K562 (cell line): ENCODE measurements around the gene VSIG10L2. TPM values are rescaled to one million over a fixed set of nuclear protein-coding genes. Genes with fewer than 3 reads are reported as not detected.

ENCODE experiments used
- BCOR ChIP-seq: fragments of 450-650 bp; IDR thresholded peaks from 2 replicates; pipeline ENCODE4 v1.6.1; 2016
- HMG20B ChIP-seq: fragments of 250-450 bp; sonication (Bioruptor Pico); IDR thresholded peaks from 2 replicates; pipeline ENCODE4 v1.5.0; 2021; ENCODE audit warnings: mild to moderate bottlenecking
- MCM7 ChIP-seq, 2 experiments: fragments of 450-650 bp; IDR thresholded peaks; 2 replicates each; pipeline ENCODE4 v1.6.1; 2016 to 2018
- MIER1 ChIP-seq: fragments of 450-650 bp; IDR thresholded peaks from 2 replicates; pipeline ENCODE4 v1.6.1; 2016; ENCODE audit warnings: antibody characterized with exemption, mild to moderate bottlenecking, low read depth
- NCOA2 ChIP-seq, 2 experiments: fragments of 450-650 bp; IDR thresholded peaks; 2 replicates each; pipeline ENCODE4 v1.6.1; 2018; ENCODE audit warnings: mild to moderate bottlenecking in 2 of 2, moderate library complexity in 1 of 2; ENCODE audit not compliant: partially characterized antibody in 2 of 2
- SMAD2 ChIP-seq: fragments of 150-350 bp; IDR thresholded peaks from 2 replicates; pipeline ENCODE4 v1.6.1; 2014; ENCODE audit warnings: low read depth, mild to moderate bottlenecking, low read length
- SMARCE1 ChIP-seq: fragments of 450-650 bp; IDR thresholded peaks from 2 replicates; pipeline ENCODE4 v1.7.1; 2016; ENCODE audit warnings: mild to moderate bottlenecking
- STAT5B ChIP-seq: fragments of 250-450 bp; sonication (Bioruptor Pico); IDR thresholded peaks from 2 replicates; pipeline ENCODE4 v1.8.0; 2021; ENCODE audit warnings: mild to moderate bottlenecking, inconsistent platforms
- XRCC3 ChIP-seq: fragments of 450-650 bp; IDR thresholded peaks from 2 replicates; pipeline ENCODE4 v1.6.1; 2017; ENCODE audit warnings: mild to moderate bottlenecking, moderate library complexity
- ZNF184 ChIP-seq: sonication (generic); formaldehyde crosslinking; IDR thresholded peaks from 2 replicates; pipeline ENCODE4 v1.5.0; 2020; ENCODE audit warnings: missing genetic modification reagents
- polyA plus RNA-seq, 8 experiments: library from polyadenylated mRNA; depleted of rRNA in 4 of 8; stranded (reverse) in 5 of 8; unstranded in 3 of 8; fragments of >200 nt; fragmentation: Nextera tagmentation in 2 of 8; fragmentation: Illumina TruSeq in 1 of 8; extraction: Ambion mirVana in 2 of 8; extraction: Trizol in 1 of 8; gene quantifications; 2 replicates each; pipeline versions ENCODE4 v1.2.1 to v1.2.3, GENCODE V29; 2011 to 2014; ENCODE audit warnings: inconsistent platforms in 1 of 8, missing spikeins in 1 of 8
- total RNA-seq, 7 experiments: library from RNA; depleted of rRNA in 6 of 7; stranded (reverse); fragments of >200 nt in 6 of 7; fragmentation: Illumina TruSeq in 2 of 7; extraction: Trizol in 2 of 7; gene quantifications; 2 replicates each; pipeline versions ENCODE4 v1.2.1 to v1.2.3, GENCODE V29; 2011 to 2021; ENCODE audit warnings: low replicate concordance in 1 of 7
- TF ChIP-seq, protein P1 (sequence below): fragments of 250-450 bp; sonication (Bioruptor Pico); IDR thresholded peaks from 2 replicates; pipeline ENCODE4 v1.5.0; 2020; ENCODE audit warnings: mild to moderate bottlenecking, borderline replicate concordance
- TF ChIP-seq, protein P2 (sequence below): fragments of 250-450 bp; sonication (Bioruptor Pico); IDR thresholded peaks from 2 replicates; pipeline ENCODE4 v1.8.0; 2021; ENCODE audit warnings: moderate library complexity, mild to moderate bottlenecking, inconsistent platforms
- TF ChIP-seq, protein P3 (sequence below): fragments of 250-450 bp; sonication (Bioruptor Pico); IDR thresholded peaks from 2 replicates; pipeline ENCODE4 v1.5.0; 2021; ENCODE audit warnings: mild to moderate bottlenecking, borderline replicate concordance
- TF ChIP-seq, protein P4 (sequence below): fragments of 450-650 bp; IDR thresholded peaks from 2 replicates; pipeline ENCODE4 v1.6.1; 2018; ENCODE audit warnings: mild to moderate bottlenecking, low read depth; ENCODE audit not compliant: partially characterized antibody
- TF ChIP-seq, protein P5 (sequence below): sonication (generic); formaldehyde crosslinking; IDR thresholded peaks from 2 replicates; pipeline ENCODE4 v1.8.1; 2023; ENCODE audit warnings: missing genetic modification reagents, mild to moderate bottlenecking, borderline replicate concordance

Gene VSIG10L2
- total and polyA plus RNA-seq, 9 of the 15 experiments (the other 6 are each of a cell fraction or from before 2014, with no cell fraction given), result not detected

DNA sequence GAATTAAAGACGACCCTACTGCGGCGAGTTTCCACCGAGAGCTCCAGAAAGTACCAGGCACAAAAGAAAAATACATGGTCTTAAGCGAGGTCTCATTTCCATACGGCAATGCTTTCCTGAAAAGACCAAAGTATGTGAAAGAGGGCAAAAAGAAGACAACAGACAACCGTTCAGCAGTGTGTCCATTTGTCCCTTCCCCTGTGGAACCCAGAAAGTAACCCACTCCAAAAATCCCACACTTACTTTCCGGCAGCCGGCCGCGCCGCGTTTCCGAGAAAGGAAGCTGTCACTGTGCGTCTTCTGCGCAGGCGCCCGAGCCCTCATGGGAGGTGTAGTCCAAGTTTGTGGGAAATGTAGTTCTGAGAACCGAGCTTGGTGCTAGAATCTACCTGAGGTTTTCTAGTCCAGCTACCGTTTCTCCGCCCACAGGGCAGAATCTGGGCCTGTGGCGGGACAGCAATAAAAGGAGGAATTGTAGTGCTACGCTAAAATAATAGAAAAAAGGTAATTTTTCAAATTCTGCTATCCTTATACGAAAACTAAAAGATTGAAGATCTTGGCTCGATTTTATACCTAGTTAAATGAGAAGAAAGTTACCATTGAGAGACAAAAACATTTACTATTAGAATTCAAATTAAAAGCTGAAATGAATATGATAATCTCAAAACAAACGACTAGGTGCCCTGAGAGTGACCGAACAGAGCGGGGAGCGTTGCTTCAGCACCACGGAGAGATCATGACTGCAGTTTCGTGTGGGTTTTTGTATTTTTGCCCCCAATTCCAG lies 42.7 kb upstream of the VSIG10L2 start, which contains the start of gene PUS3 (continued):
- TF ChIP-seq, protein P1, sequence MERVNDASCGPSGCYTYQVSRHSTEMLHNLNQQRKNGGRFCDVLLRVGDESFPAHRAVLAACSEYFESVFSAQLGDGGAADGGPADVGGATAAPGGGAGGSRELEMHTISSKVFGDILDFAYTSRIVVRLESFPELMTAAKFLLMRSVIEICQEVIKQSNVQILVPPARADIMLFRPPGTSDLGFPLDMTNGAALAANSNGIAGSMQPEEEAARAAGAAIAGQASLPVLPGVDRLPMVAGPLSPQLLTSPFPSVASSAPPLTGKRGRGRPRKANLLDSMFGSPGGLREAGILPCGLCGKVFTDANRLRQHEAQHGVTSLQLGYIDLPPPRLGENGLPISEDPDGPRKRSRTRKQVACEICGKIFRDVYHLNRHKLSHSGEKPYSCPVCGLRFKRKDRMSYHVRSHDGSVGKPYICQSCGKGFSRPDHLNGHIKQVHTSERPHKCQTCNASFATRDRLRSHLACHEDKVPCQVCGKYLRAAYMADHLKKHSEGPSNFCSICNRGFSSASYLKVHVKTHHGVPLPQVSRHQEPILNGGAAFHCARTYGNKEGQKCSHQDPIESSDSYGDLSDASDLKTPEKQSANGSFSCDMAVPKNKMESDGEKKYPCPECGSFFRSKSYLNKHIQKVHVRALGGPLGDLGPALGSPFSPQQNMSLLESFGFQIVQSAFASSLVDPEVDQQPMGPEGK (CRISPR knock-in tag), result no peak
- TF ChIP-seq NCOA2 (IDR thresholded peaks at IDR 0.05; ENCODE audit: partially characterized antibody in 2 of 2), result no peak
- TF ChIP-seq, protein P2, sequence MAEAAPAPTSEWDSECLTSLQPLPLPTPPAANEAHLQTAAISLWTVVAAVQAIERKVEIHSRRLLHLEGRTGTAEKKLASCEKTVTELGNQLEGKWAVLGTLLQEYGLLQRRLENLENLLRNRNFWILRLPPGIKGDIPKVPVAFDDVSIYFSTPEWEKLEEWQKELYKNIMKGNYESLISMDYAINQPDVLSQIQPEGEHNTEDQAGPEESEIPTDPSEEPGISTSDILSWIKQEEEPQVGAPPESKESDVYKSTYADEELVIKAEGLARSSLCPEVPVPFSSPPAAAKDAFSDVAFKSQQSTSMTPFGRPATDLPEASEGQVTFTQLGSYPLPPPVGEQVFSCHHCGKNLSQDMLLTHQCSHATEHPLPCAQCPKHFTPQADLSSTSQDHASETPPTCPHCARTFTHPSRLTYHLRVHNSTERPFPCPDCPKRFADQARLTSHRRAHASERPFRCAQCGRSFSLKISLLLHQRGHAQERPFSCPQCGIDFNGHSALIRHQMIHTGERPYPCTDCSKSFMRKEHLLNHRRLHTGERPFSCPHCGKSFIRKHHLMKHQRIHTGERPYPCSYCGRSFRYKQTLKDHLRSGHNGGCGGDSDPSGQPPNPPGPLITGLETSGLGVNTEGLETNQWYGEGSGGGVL (CRISPR knock-in tag), result no peak
- TF ChIP-seq STAT5B (CRISPR knock-in tag), result no peak
- no peak for TF ChIP-seq HMG20B (CRISPR knock-in tag)
- TF ChIP-seq MIER1, result peak; percentile 91
- no peak for TF ChIP-seq SMARCE1
- TF ChIP-seq XRCC3, result no peak
- no peak for TF ChIP-seq BCOR
- TF ChIP-seq, protein P3, sequence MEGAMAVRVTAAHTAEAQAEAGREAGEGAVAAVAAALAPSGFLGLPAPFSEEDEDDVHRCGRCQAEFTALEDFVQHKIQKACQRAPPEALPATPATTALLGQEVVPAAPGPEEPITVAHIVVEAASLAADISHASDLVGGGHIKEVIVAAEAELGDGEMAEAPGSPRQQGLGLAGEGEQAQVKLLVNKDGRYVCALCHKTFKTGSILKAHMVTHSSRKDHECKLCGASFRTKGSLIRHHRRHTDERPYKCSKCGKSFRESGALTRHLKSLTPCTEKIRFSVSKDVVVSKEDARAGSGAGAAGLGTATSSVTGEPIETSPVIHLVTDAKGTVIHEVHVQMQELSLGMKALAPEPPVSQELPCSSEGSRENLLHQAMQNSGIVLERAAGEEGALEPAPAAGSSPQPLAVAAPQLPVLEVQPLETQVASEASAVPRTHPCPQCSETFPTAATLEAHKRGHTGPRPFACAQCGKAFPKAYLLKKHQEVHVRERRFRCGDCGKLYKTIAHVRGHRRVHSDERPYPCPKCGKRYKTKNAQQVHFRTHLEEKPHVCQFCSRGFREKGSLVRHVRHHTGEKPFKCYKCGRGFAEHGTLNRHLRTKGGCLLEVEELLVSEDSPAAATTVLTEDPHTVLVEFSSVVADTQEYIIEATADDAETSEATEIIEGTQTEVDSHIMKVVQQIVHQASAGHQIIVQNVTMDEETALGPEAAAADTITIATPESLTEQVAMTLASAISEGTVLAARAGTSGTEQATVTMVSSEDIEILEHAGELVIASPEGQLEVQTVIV (CRISPR knock-in tag), result peak; percentile 85
- TF ChIP-seq, protein P4, sequence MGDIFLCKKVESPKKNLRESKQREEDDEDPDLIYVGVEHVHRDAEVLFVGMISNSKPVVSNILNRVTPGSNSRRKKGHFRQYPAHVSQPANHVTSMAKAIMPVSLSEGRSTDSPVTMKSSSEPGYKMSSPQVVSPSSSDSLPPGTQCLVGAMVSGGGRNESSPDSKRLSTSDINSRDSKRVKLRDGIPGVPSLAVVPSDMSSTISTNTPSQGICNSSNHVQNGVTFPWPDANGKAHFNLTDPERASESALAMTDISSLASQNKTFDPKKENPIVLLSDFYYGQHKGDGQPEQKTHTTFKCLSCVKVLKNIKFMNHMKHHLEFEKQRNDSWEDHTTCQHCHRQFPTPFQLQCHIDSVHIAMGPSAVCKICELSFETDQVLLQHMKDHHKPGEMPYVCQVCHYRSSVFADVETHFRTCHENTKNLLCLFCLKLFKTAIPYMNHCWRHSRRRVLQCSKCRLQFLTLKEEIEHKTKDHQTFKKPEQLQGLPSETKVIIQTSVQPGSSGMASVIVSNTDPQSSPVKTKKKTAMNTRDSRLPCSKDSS, result no peak
- no peak for TF ChIP-seq SMAD2
- no peak for TF ChIP-seq MCM7 (IDR thresholded peaks at IDR 0.05)
- TF ChIP-seq ZNF184 (CRISPR knock-in tag), result no peak
- TF ChIP-seq, protein P5, sequence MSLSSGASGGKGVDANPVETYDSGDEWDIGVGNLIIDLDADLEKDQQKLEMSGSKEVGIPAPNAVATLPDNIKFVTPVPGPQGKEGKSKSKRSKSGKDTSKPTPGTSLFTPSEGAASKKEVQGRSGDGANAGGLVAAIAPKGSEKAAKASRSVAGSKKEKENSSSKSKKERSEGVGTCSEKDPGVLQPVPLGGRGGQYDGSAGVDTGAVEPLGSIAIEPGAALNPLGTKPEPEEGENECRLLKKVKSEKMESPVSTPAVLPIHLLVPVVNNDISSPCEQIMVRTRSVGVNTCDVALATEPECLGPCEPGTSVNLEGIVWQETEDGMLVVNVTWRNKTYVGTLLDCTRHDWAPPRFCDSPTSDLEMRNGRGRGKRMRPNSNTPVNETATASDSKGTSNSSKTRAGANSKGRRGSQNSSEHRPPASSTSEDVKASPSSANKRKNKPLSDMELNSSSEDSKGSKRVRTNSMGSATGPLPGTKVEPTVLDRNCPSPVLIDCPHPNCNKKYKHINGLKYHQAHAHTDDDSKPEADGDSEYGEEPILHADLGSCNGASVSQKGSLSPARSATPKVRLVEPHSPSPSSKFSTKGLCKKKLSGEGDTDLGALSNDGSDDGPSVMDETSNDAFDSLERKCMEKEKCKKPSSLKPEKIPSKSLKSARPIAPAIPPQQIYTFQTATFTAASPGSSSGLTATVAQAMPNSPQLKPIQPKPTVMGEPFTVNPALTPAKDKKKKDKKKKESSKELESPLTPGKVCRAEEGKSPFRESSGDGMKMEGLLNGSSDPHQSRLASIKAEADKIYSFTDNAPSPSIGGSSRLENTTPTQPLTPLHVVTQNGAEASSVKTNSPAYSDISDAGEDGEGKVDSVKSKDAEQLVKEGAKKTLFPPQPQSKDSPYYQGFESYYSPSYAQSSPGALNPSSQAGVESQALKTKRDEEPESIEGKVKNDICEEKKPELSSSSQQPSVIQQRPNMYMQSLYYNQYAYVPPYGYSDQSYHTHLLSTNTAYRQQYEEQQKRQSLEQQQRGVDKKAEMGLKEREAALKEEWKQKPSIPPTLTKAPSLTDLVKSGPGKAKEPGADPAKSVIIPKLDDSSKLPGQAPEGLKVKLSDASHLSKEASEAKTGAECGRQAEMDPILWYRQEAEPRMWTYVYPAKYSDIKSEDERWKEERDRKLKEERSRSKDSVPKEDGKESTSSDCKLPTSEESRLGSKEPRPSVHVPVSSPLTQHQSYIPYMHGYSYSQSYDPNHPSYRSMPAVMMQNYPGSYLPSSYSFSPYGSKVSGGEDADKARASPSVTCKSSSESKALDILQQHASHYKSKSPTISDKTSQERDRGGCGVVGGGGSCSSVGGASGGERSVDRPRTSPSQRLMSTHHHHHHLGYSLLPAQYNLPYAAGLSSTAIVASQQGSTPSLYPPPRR (CRISPR knock-in tag), result no peak
